ENCODE measurements around the gene DBET. TPM values are rescaled to one million over a fixed set of nuclear protein-coding genes. Genes with fewer than 3 reads are reported as not detected.
A peak's percentile ranks its signal among the peaks of the same experiment; 100 is the strongest.
"Not testable (repeated sequence)": the region's sequence is repeated elsewhere in the genome, so short reads cannot be mapped to it uniquely, and the experiment has no call there.

Gene DBET
- not detected for total RNA-seq

DNA sequence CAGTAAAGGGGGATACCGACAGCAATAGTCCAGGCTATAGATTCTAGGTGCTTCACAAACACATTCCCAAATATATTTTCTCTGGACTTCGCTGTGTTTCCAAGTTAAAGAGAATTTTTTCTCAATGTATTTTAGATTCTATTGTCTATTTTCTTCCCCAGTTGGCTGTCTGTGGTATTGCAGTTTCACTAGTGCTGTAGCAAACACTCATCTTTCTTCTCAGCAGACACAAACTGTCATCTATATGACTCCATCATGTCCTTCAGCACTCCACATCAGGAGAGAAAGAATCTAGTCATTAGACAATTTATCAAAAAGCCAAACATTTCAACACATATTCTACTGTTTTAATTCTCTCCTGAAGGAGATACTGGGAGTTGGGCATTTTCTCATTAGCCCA, at the start of gene DBET:
DBET (plus strand) TSS at position 161 of the 400 bp plus-strand sequence.
- H3K4me3 Mint-ChIP-seq: not testable (repeated sequence)

DNA sequence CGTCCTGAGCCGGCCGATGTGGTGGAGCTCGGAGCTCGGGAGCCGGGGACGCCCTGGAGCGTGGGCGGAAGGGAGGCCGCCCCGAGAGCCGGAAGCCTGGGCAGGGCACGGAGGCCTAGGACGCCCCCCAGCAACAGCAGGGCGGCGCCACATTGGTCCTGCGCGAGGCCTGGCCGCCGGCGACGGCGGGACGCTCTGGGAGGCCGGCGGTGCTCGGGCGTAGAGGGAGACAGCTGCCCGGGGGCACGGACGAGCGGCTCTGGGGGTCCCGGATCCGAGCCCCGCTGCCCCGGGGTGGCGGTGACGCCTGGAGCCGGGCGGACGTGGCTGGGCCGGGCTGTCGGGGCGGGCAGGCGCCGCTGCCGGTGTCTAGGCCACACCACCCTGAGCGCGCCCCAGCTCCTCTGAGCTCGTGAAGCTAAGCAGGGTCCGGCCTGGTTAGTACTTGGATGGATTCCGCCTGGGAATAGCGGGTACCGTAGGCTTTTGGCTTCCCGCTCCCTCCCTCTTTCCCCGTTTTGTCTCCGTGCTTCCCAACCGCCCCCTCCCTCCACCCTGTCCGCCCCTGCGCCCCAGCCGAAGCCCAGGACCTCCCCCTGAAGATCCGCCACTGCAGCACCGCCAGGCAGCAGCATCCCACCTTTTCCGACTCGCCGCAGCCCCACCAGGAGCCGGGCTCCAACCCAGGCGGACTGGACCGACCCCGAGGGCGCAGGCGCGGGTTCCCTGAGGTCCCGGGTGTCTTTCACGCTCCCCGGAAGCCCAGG, 49.3 kb upstream of the DBET start:
- CTCF ChIA-PET: no interaction called here
- H3K27ac Mint-ChIP-seq: no peak overlapping the region

More for the DNA sequence above, at the start of gene DBET:
- H3K27ac Mint-ChIP-seq; H3K27me3 Mint-ChIP-seq; H3K4me1 Mint-ChIP-seq; POLR2A ChIA-PET; H3K9me3 Mint-ChIP-seq; DNase-seq; CTCF ChIA-PET; H3K36me3 Mint-ChIP-seq (ENCODE audit: low read depth): not testable (repeated sequence)

GRCh38 chr4:190015538-190016368, 48.5 kb upstream of the DBET start:
- Mint-ChIP-seq H3K4me1 (peaks cover 33% of the 10 kb centered on the region), H3K9me3 (no peaks in the 10 kb centered on the region), H3K4me3 (peak overlapping the region; percentile 8), H3K27ac (no peak overlapping the region), H3K36me3 (ENCODE audit: low read depth) (peaks cover 20% of the 10 kb centered on the region), H3K27me3 (peaks cover 68% of the 10 kb centered on the region)
- ChIA-PET CTCF (no interaction called here), POLR2A (no interaction called here)
- DNase-seq: no peak

More for the DNA sequence above, 49.3 kb upstream of the DBET start:
- Mint-ChIP-seq H3K4me3 (no peak overlapping the region), H3K36me3 (ENCODE audit: low read depth) (peaks cover 17% of the 10 kb centered on the region), H3K9me3 (no peaks in the 10 kb centered on the region), H3K4me1 (peaks cover 28% of the 10 kb centered on the region), H3K27me3 (peaks cover 60% of the 10 kb centered on the region)
- POLR2A ChIA-PET: no interaction called here
- DNase-seq: no peak

DNA sequence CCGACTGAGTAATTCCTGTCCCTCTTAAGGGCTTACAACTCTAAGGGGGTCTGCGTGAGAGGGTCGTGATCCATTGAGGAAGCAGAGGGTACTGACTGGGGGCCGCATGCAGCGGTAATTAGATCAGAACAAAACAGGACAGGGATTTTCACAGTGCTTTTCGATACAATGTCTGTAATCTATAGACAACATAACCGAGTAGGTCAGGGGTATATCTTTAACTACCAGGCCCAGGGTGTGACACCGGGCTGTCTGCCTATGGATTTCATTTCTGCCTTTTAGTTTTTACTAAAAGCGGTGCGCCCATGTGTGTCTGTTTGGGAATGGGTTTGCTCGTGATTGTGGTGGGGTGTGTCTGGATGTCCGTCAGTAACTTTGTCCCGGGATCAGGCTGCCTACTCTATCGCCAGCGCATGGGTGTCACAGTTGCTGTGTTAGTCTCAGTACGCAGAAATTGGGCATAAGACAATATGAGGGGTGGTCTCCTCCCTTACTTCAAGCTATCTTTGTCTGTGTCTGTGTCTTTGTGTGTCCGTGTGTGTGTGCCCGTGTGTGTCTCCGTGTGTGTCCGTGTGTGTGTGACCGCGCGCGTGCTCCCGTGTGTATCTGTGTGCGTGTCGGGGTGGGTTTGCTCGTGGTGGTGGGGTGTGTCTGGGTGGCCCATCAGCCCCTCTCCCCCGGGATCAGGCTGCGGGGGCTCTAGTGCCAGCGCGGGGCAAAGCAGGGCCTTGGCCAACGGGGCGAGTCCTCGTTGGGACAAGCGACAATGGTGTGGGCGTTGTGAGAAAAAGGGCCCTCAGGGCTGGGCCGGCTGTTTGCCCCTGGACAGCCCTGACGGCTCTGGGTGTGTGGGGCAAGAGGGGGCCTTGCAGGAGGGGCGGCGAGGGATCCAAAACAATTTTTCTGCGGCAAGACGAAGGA, 47.7 kb upstream of the DBET start:
- DNase-seq: no peak
- no peak overlapping the region for H3K4me3 Mint-ChIP-seq

DNA sequence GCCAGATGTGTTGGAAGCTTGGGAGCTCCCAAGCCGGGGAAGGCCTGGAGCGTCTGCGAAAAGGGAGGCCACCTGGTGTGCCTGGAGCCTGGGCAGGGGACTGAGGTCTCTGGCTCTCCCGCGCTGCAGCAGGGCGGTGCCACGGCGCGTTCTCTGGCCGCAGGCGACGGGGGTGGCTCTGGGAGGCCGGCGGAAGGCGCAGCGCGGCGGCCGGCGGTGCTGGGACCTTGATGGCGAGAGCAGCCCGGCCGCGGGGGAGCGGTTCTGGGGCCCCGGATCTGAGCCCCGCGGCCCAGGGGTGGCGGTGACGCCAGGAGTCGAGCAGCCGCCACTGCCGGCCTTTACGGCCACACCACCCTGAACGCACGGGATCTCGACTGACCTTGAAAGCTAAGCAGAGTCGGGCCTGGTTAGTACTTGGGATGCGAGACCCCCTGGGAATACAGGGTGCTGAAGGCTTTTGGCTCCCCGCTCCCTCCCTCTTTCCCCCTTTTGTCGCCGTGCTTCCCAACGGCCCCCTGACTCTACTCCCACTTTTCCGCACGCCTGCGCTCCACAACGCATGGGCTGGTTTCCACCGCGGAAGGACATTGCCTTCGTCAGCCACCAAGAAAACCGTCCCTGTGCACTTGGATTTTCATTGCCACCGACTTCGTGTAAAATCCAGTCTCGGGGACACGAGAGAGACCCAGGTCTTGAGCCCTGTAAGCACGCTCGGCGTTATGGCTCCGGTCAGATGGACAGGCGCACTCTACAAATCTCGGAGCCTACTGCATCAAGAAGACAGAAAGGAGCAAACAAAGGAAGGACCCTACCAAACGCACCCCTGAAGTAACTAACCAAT, 46.7 kb upstream of the DBET start:
- Mint-ChIP-seq H3K27me3 (peaks cover 67% of the 10 kb centered on the region), H3K36me3 (ENCODE audit: low read depth) (peaks cover 20% of the 10 kb centered on the region), H3K4me1 (peaks cover 39% of the 10 kb centered on the region), H3K9me3 (no peaks in the 10 kb centered on the region), H3K4me3 (no peak overlapping the region), H3K27ac (peak overlapping the region; percentile 26)
- no peak for DNase-seq
- ChIA-PET CTCF (no interaction called here), POLR2A (no interaction called here)

More for the DNA sequence above, 47.7 kb upstream of the DBET start:
- no peaks in the 10 kb centered on the region for H3K9me3 Mint-ChIP-seq
- no peak overlapping the region for H3K27ac Mint-ChIP-seq
- POLR2A ChIA-PET: no interaction called here
- peaks cover 20% of the 10 kb centered on the region for H3K36me3 Mint-ChIP-seq (ENCODE audit: low read depth)
- peaks cover 39% of the 10 kb centered on the region for H3K4me1 Mint-ChIP-seq
- CTCF ChIA-PET: no interaction called here
- H3K27me3 Mint-ChIP-seq: peaks cover 68% of the 10 kb centered on the region

DNA sequence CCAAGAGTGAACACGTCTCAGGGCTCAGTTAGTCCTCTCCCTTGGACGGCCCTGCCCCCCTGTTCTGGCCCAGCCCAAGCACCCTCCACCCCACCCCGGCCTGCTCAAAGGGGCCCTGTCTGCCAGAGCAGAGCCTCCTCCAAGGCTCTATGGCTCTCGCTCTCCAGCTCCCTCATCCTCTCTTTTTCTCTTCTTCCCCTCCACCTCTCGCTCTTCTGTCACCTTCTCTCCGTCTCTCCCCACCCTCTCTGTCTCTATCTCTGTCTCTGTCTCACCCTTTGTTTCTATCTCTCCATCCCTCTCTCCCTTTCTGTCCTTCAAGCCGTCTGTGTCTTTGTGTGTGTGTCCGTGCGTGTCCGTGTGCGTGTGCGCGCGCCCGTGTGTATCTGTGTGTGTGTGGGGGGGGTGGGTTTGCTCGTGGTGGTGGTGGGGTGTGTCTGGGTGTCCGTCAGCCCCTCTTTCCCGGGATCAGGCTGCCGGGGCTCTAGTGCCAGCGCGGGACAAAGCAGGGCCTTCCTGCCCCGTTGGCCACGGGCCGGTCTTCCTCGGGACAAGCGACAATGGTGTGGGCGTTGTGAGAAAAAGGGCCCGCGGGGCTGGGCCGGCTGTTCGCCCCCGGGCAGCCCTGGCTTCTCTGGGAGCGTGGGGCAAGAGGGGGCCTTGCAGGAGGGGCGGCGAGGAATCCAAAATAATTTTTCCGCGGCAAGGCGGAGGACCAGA, 45.9 kb upstream of the DBET start:
- peak overlapping the region; percentile 32 for H3K4me3 Mint-ChIP-seq
- H3K27me3 Mint-ChIP-seq: peaks cover 63% of the 10 kb centered on the region
- H3K9me3 Mint-ChIP-seq: no peaks in the 10 kb centered on the region
- no peak for DNase-seq
- ChIA-PET CTCF (no interaction called here), POLR2A (no interaction called here)
- peak overlapping the region; percentile 26 for H3K27ac Mint-ChIP-seq
- H3K36me3 Mint-ChIP-seq (ENCODE audit: low read depth): peaks cover 20% of the 10 kb centered on the region
- H3K4me1 Mint-ChIP-seq: peaks cover 40% of the 10 kb centered on the region

DNA sequence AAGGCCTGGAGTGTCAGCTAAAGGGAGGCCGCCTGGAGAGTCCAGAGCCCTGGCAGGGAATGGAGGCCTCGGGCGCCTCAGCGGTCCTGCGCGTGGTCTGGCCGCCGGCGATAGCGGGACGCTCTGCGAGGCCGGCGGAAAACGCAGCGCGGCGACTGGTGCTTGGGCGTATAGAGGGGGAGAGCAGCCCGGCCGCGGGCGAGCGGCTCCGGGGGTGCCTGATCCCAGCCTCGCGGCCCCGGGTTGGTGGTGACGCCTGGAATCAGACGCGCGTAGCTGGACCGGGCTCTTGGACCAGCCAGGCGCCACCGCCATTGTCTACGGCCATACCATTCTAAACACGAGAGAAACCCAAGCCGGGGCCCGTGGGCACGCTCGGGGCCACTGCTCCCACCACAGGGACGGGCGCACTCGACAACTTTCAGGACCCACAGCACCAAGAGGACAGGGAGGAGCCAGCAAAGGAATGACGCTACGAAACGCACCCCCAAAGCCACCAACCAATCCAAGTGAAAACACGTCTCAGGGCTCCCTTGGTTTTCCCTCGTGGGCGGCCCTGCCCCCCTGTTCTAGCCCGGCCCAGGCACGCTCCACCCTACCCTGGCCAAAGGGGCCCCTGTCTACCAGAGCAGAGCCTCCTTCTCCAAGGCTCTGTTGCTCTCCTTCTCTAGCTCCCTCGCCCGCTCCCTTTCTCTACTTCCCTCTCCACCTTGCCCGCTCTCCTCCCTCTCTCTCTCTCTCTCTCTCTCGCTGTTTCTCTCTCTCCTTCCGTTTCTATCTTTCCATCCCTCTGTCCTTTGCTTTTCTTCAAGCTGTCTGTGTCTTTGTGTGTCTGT, 45.1 kb upstream of the DBET start:
- Mint-ChIP-seq H3K27ac (no peak overlapping the region), H3K4me1 (peaks cover 38% of the 10 kb centered on the region), H3K27me3 (peaks cover 57% of the 10 kb centered on the region), H3K4me3 (peak overlapping the region; percentile 14), H3K36me3 (ENCODE audit: low read depth) (peaks cover 20% of the 10 kb centered on the region), H3K9me3 (no peaks in the 10 kb centered on the region)
- no peak for DNase-seq
- POLR2A ChIA-PET: no interaction called here
- CTCF ChIA-PET: no interaction called here

- H3K27ac Mint-ChIP-seq, POLR2A ChIA-PET, CTCF ChIA-PET, DNase-seq, H3K9me3 Mint-ChIP-seq: not testable (repeated sequence)
- peaks cover 35% of the 10 kb centered on the region for H3K4me1 Mint-ChIP-seq
- peaks cover 53% of the 10 kb centered on the region for H3K27me3 Mint-ChIP-seq
- peak overlapping the region; percentile 14 for H3K4me3 Mint-ChIP-seq
- H3K36me3 Mint-ChIP-seq (ENCODE audit: low read depth): peaks cover 20% of the 10 kb centered on the region
Observed at GRCh38 chr4:190019859-190020463, 44.3 kb upstream of the DBET start.

DNA sequence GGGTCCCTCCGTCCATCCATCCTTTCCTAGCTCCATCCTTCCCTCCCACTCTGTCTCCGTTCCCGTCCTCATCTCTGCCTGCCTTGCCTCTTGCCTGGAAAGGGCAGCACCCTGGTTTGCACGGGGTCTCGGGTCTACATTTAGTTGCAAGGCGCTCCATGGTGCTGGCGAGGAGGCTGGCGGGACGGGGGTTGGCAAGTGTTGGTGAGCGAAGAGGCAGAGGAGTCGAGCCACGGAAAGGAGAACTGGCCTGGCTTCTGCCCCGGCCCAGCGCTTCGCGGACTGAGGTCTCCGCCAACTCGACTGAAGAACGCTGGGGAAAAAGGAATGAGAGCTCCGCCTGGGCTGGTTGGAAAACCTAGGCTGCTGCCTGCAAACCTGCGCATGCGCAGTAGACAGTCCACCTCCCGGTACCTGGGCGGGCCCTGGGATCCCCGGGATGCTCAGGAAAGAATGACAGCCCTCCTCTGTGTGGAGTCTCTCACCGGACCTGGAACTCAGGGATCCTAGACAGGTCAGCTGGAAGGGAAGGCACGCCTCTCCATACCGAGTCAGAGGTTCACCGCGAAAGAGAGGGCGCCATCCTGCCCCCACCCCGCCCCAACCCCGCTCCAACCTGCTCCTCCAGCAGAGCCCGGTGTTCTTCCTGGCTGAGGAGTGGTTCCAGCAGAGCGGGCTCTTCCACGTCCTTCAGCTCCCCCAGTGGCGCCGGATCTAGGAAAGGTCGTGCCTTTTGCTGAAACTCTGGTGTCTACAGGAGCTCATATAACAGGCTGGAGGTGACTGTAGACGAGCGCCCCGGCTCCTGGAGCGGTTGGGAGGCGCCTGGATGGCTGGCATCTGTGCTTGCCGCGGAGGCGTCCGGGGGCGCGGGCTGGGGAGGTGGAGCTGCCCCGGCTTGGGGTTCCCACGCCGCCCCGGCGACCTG, 43.2 kb upstream of the DBET start:
- DNase-seq: no peak
- Mint-ChIP-seq H3K4me1 (peaks cover 33% of the 10 kb centered on the region), H3K9me3 (no peaks in the 10 kb centered on the region), H3K36me3 (ENCODE audit: low read depth) (peaks cover 18% of the 10 kb centered on the region), H3K27ac (peak overlapping the region; percentile 28), H3K27me3 (peaks cover 47% of the 10 kb centered on the region), H3K4me3 (peak overlapping the region; percentile 57)
- ChIA-PET POLR2A (no interaction called here), CTCF (no interaction called here)

DNA sequence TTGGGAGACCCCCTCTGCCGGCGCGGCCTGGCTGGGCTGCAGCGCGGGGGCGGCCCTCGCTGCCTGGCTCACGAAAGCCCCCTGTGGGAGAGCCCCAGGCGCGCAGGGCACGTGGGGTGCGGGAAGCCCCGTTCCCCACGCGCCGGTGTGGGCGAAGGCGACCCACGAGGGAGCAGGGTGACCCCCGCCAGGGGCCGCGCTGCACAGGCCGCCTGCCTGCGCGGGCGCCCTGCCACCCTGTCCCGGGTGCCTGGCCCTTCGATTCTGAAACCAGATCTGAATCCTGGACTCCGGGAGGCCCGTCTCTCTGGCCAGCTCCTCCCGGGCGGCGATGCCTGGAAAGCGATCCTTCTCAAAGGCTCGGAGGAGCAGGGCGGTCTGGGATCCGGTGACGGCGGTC, 42.3 kb upstream of the DBET start:
- POLR2A ChIA-PET, H3K27ac Mint-ChIP-seq, CTCF ChIA-PET, H3K9me3 Mint-ChIP-seq, DNase-seq, H3K4me3 Mint-ChIP-seq: not testable (repeated sequence)
- peaks cover 38% of the 10 kb centered on the region for H3K27me3 Mint-ChIP-seq
- peaks cover 24% of the 10 kb centered on the region for H3K4me1 Mint-ChIP-seq
- peaks cover 11% of the 10 kb centered on the region for H3K36me3 Mint-ChIP-seq (ENCODE audit: low read depth)
